ENCODE results near the gene DERA. TPM values are rescaled to one million over a fixed set of nuclear protein-coding genes. Genes with fewer than 3 reads are reported as not detected.

DERA gene
- total RNA-seq, 1 experiment from 2014 or later, result 22.6 TPM

- no peak overlapping the region for H3K4me3 ChIP-seq (ENCODE audit: low read depth in 2 of 2, low read length in 2 of 2)
- in situ Hi-C loops (cut with HindIII; ENCODE audit: low pct_unique_long_range_greater_than_20kb, low sequenced_read_pairs) (no loop called here), intact Hi-C loops (cut with micrococcal nuclease; ENCODE audit: unreplicated experiment) (no loop called here)
- DNase-seq (ENCODE audit: low read depth, low spot score), result no peak
- no peaks in the 10 kb centered on the region for H3K36me3 ChIP-seq (ENCODE audit: control insufficient read depth, insufficient read depth, low read length)
- no peak for ATAC-seq
- H3K27ac ChIP-seq (ENCODE audit: low read length), result no peak overlapping the region
- no TSS peak for BruUV-seq (replicated peaks)
- no peaks in the 10 kb centered on the region for H3K9me3 ChIP-seq (ENCODE audit: control insufficient read depth, insufficient read depth, low read depth, low read length)
- H3K4me1 ChIP-seq (ENCODE audit: control insufficient read depth, insufficient read depth, low read length), result no peaks in the 10 kb centered on the region
- TF ChIP-seq REST (IDR thresholded peaks at IDR 0.05; ENCODE audit: insufficient read depth in 1 of 2, low read depth in 2 of 2, low read length in 1 of 2) (no peak), SIN3A (IDR thresholded peaks at IDR 0.05; ENCODE audit: borderline replicate concordance, insufficient read depth, low read depth, low read length) (no peak), TCF7L2 (IDR thresholded peaks at IDR 0.05; ENCODE audit: low read depth, low read length) (no peak), POLR2AphosphoS5 (IDR thresholded peaks at IDR 0.05; ENCODE audit: low read depth, low read length) (no peak)
- TF ChIP-seq, protein P1, sequence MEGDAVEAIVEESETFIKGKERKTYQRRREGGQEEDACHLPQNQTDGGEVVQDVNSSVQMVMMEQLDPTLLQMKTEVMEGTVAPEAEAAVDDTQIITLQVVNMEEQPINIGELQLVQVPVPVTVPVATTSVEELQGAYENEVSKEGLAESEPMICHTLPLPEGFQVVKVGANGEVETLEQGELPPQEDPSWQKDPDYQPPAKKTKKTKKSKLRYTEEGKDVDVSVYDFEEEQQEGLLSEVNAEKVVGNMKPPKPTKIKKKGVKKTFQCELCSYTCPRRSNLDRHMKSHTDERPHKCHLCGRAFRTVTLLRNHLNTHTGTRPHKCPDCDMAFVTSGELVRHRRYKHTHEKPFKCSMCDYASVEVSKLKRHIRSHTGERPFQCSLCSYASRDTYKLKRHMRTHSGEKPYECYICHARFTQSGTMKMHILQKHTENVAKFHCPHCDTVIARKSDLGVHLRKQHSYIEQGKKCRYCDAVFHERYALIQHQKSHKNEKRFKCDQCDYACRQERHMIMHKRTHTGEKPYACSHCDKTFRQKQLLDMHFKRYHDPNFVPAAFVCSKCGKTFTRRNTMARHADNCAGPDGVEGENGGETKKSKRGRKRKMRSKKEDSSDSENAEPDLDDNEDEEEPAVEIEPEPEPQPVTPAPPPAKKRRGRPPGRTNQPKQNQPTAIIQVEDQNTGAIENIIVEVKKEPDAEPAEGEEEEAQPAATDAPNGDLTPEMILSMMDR (IDR thresholded peaks at IDR 0.05), result no peak
- ChIA-PET CTCF (no interaction called here), POLR2A (no interaction called here)
- no peaks in the 10 kb centered on the region for H3K27me3 ChIP-seq (ENCODE audit: control insufficient read depth, insufficient read depth, low read length)
Observed at GRCh38 chr12:15984097-15984800, 73.1 kb downstream of the DERA start.

GRCh38 chr12:15984963-15985362 is 73.8 kb downstream of the DERA start:
- no TSS peak for BruUV-seq (replicated peaks)
- ChIA-PET POLR2A (no interaction called here), CTCF (no interaction called here)
- no peaks in the 10 kb centered on the region for H3K9me3 ChIP-seq (ENCODE audit: control insufficient read depth, insufficient read depth, low read depth, low read length)
- no peak for ATAC-seq
- no peak for DNase-seq (ENCODE audit: low read depth, low spot score)
- no peaks in the 10 kb centered on the region for H3K36me3 ChIP-seq (ENCODE audit: control insufficient read depth, insufficient read depth, low read length)
- H3K4me1 ChIP-seq (ENCODE audit: control insufficient read depth, insufficient read depth, low read length), result no peaks in the 10 kb centered on the region
- H3K4me3 ChIP-seq (ENCODE audit: low read depth in 2 of 2, low read length in 2 of 2), result no peak overlapping the region
- no peaks in the 10 kb centered on the region for H3K27me3 ChIP-seq (ENCODE audit: control insufficient read depth, insufficient read depth, low read length)
- in situ Hi-C loops (cut with HindIII; ENCODE audit: low pct_unique_long_range_greater_than_20kb, low sequenced_read_pairs) (no loop called here), intact Hi-C loops (cut with micrococcal nuclease; ENCODE audit: unreplicated experiment) (no loop called here)
- no peak overlapping the region for H3K27ac ChIP-seq (ENCODE audit: low read length)
- TF ChIP-seq REST (IDR thresholded peaks at IDR 0.05; ENCODE audit: insufficient read depth in 1 of 2, low read depth in 2 of 2, low read length in 1 of 2), result no peak

Data from Panc1 (cell line).